ENCODE measurements around the gene RSRC2. TPM values are rescaled to one million over a fixed set of nuclear protein-coding genes. Genes with fewer than 3 reads are reported as not detected.

Gene RSRC2
- total RNA-seq, 1 experiment from 2014 or later = 68.7 TPM

DNA sequence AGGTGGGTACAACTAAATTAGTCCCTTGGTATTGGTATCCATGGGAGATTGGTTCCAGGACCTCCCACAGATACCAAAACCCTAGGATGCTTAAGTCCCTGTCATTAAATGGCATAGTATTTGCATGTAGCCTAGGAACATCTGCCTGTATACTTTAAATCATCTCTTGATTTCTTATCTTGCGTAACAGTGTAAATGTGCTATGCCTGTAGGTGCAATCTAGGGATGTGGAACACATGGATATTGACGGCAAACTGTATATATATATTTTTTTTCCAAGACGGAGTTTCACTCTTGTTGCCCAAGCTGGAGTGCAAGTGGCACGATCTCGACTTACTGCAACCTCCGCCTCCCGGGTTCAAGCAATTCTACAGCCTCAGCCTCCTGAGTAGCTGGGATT, 1.8 kb upstream of the RSRC2 start (continued):
- TF ChIP-seq, protein P1, sequence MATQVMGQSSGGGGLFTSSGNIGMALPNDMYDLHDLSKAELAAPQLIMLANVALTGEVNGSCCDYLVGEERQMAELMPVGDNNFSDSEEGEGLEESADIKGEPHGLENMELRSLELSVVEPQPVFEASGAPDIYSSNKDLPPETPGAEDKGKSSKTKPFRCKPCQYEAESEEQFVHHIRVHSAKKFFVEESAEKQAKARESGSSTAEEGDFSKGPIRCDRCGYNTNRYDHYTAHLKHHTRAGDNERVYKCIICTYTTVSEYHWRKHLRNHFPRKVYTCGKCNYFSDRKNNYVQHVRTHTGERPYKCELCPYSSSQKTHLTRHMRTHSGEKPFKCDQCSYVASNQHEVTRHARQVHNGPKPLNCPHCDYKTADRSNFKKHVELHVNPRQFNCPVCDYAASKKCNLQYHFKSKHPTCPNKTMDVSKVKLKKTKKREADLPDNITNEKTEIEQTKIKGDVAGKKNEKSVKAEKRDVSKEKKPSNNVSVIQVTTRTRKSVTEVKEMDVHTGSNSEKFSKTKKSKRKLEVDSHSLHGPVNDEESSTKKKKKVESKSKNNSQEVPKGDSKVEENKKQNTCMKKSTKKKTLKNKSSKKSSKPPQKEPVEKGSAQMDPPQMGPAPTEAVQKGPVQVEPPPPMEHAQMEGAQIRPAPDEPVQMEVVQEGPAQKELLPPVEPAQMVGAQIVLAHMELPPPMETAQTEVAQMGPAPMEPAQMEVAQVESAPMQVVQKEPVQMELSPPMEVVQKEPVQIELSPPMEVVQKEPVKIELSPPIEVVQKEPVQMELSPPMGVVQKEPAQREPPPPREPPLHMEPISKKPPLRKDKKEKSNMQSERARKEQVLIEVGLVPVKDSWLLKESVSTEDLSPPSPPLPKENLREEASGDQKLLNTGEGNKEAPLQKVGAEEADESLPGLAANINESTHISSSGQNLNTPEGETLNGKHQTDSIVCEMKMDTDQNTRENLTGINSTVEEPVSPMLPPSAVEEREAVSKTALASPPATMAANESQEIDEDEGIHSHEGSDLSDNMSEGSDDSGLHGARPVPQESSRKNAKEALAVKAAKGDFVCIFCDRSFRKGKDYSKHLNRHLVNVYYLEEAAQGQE (IDR thresholded peaks at IDR 0.05; ENCODE audit: low read depth) = no peak
- TF ChIP-seq POLR2AphosphoS5 (IDR thresholded peaks at IDR 0.05; ENCODE audit: low read depth, low read length) = no peak
- TF ChIP-seq SP1 (IDR thresholded peaks at IDR 0.05; ENCODE audit: low read depth) = no peak
- TF ChIP-seq, protein P2, sequence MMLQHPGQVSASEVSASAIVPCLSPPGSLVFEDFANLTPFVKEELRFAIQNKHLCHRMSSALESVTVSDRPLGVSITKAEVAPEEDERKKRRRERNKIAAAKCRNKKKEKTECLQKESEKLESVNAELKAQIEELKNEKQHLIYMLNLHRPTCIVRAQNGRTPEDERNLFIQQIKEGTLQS (IDR thresholded peaks at IDR 0.05) = no peak
- no peak for TF ChIP-seq ZNF274 (IDR thresholded peaks at IDR 0.05; ENCODE audit: low read depth, low read length)

DNA sequence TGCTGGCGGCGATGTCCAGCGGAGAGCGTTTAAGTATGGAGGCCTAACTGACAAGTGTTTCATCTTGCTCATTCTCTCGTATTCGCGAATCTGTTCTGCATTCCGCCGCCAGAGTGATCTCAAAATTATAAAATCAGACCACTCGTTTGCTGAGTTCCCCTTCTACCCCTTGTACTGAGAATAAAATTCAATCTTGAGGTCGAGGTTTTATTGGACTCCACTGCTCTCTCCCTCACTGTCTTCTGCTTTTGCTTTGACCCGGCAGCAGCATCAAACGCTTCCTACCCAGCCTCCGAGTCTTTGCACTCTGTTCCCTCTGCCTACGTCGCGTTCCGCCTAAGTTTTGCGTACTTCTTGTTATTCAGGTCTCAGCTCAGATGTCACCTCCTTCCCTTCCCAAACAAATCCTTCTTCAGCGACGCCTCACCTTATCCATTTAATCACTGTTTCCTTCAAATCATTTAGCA, 775 bp upstream of the RSRC2 start:
- Histone ChIP-seq H3K36me3 (ENCODE audit: control insufficient read depth in 1 of 2, insufficient read depth in 2 of 2, low read length in 2 of 2) (peaks cover 3 to 37% of the 10 kb centered on the region in 2 experiments; a peak in 3 of 4 replicates), H3K4me3 (replicated peaks in 1 of 2; ENCODE audit: low read depth in 1 of 2, low read length in 2 of 2) (peak overlapping the region; percentile 82 to 97), H3K9me2 (ENCODE audit: insufficient read depth) (no peaks in the 10 kb centered on the region), H3K9ac (ENCODE audit: low read length) (peak overlapping the region; percentile 89), H4K20me1 (ENCODE audit: insufficient read depth) (peaks cover 24% of the 10 kb centered on the region), H3K9me3 (ENCODE audit: control insufficient read depth in 1 of 2, insufficient read depth in 1 of 2, low read depth in 1 of 2, low read length in 2 of 2) (no peaks in the 10 kb centered on the region), H3K27me3 (ENCODE audit: insufficient read depth, low read length) (no peaks in the 10 kb centered on the region), H3K4me2 (ENCODE audit: low read length) (peak overlapping the region; percentile 83), H3K27ac (ENCODE audit: low read depth, low read length) (peak overlapping the region; percentile 62), H3K4me1 (ENCODE audit: control insufficient read depth in 1 of 2, insufficient read depth in 2 of 2, low read length in 2 of 2) (peaks cover 8 to 24% of the 10 kb centered on the region in 2 experiments), H3K79me2 (ENCODE audit: insufficient read depth, low read length) (peaks cover 90% of the 10 kb centered on the region), H2AFZ (ENCODE audit: low read depth, low read length, poor library complexity, severe bottlenecking) (no peak overlapping the region)
- ChIA-PET POLR2A (interaction anchor here (0.6 to 2.0 kb wide), 9 partner anchors 10 to 225 kb away, joined by 3 to 14 read pairs (median 3); partner anchors contain the start of genes DENR and ZCCHC8), RAD21 (ENCODE audit: low non-redundant PET in 1 of 2, low total read pairs in 2 of 2, uncharacterized antibody in 2 of 2, unreplicated experiment in 2 of 2) (no interaction called here), CTCF (no interaction called here)
- no peak for DNase-seq (ENCODE audit: low read depth, low spot score)
- intact Hi-C loops (cut with micrococcal nuclease) = loop anchor here (1.0 to 2.0 kb wide), 3 partner anchors 27 to 301 kb away; partner anchors contain the start of genes DENR, DIABLO and ZCCHC8
- no peak; the same call in 1 of the 2 replicates for ATAC-seq
- TF ChIP-seq RAD21 (IDR thresholded peaks at IDR 0.05; ENCODE audit: low read depth) (0 out of 2 replicates have a peak, but pooled peaks have one; percentile 2), SIN3A (IDR thresholded peaks at IDR 0.05; ENCODE audit: low read depth) (no peak; the same call in 1 of the 2 replicates), ZNF274 (IDR thresholded peaks at IDR 0.05; ENCODE audit: low read depth, low read length) (no peak), POLR2AphosphoS5 (IDR thresholded peaks at IDR 0.05; ENCODE audit: low read depth, low read length) (no peak)
- TF ChIP-seq, protein P1 (IDR thresholded peaks at IDR 0.05; ENCODE audit: low read depth) = no peak
- BruUV-seq (replicated peaks) = TSS peak; percentile 87
